H9 (cell line): Measurements from ENCODE around the gene UBE4A. TPM values are rescaled to one million over a fixed set of nuclear protein-coding genes. Genes with fewer than 3 reads are reported as not detected.

Experiments
- DNase-seq: peaks from one replicate; pipeline ENCODE4 v3.0.0-alpha.2; 2017
- H2AFZ ChIP-seq: one replicate; pipeline ENCODE4 v1.6.1; 2013; ENCODE audit warnings: mild to moderate bottlenecking, low read length, control low read depth, moderate library complexity
- H2AK5ac ChIP-seq: 2 replicates; pipeline ENCODE4 v1.6.1; 2013; ENCODE audit warnings: low read length, control low read depth, mixed read lengths; ENCODE audit not compliant: insufficient read length
- H2BK120ac ChIP-seq: one replicate; pipeline ENCODE4 v1.6.1; 2013; ENCODE audit warnings: low read depth, mild to moderate bottlenecking, low read length, control low read depth, inconsistent platforms; ENCODE audit not compliant: poor library complexity, severe bottlenecking
- H2BK12ac ChIP-seq: 2 replicates; pipeline ENCODE4 v1.6.1; 2013; ENCODE audit warnings: low read length, control low read depth, mixed read lengths, low read depth; ENCODE audit not compliant: insufficient read length
- H2BK15ac ChIP-seq: 2 replicates; pipeline ENCODE4 v1.6.1; 2013; ENCODE audit warnings: low read depth, low read length, control low read depth
- H2BK20ac ChIP-seq: one replicate; pipeline ENCODE4 v1.6.1; 2013; ENCODE audit warnings: low read depth, mild to moderate bottlenecking, low read length, control low read depth, inconsistent platforms; ENCODE audit not compliant: poor library complexity, severe bottlenecking
- H2BK5ac ChIP-seq: 2 replicates; pipeline ENCODE4 v1.6.1; 2013; ENCODE audit warnings: low read length, control low read depth, mixed read lengths; ENCODE audit not compliant: insufficient read length
- H3K14ac ChIP-seq: 2 replicates; pipeline ENCODE4 v1.6.1; 2013; ENCODE audit warnings: low read length, control low read depth; ENCODE audit not compliant: insufficient read depth
- H3K18ac ChIP-seq: 2 replicates; pipeline ENCODE4 v1.6.1; 2013; ENCODE audit warnings: low read depth, mild to moderate bottlenecking, mixed read lengths, low read length, control low read depth; ENCODE audit not compliant: insufficient read length
- H3K23ac ChIP-seq: 2 replicates; pipeline ENCODE4 v1.6.1; 2013; ENCODE audit warnings: low read length, control low read depth, mixed read lengths, low read depth; ENCODE audit not compliant: insufficient read length
- H3K23me2 ChIP-seq: 2 replicates; pipeline ENCODE4 v1.6.1; 2013; ENCODE audit warnings: low read depth, mild to moderate bottlenecking, mixed read lengths, low read length, control low read depth; ENCODE audit not compliant: insufficient read length, poor library complexity, severe bottlenecking
- H3K27ac ChIP-seq: 2 replicates; pipeline ENCODE4 v1.5.1; 2013; ENCODE audit warnings: low read length, control low read depth, mixed read lengths, low read depth; ENCODE audit not compliant: insufficient read length
- H3K27me3 ChIP-seq: 2 replicates; pipeline ENCODE4 v1.6.1; 2013; ENCODE audit warnings: low read length, control low read depth, inconsistent platforms; ENCODE audit not compliant: insufficient read depth
- H3K4ac ChIP-seq: 2 replicates; pipeline ENCODE4 v1.6.1; 2013; ENCODE audit warnings: low read depth, mild to moderate bottlenecking, control low read depth, inconsistent platforms, low read length, moderate library complexity
- H3K4me1 ChIP-seq: 2 replicates; pipeline ENCODE4 v1.6.1; 2013; ENCODE audit warnings: low read length, control low read depth, inconsistent platforms; ENCODE audit not compliant: insufficient read depth
- H3K4me2 ChIP-seq: 2 replicates; pipeline ENCODE4 v1.6.1; 2013; ENCODE audit warnings: low read length, control low read depth, mixed read lengths; ENCODE audit not compliant: insufficient read length, insufficient read depth
- H3K56ac ChIP-seq: 2 replicates; pipeline ENCODE4 v1.6.1; 2013; ENCODE audit warnings: low read depth, mild to moderate bottlenecking, mixed read lengths, low read length, control low read depth; ENCODE audit not compliant: insufficient read length
- H3K79me1 ChIP-seq: 2 replicates; pipeline ENCODE4 v1.6.1; 2013; ENCODE audit warnings: low read depth, mild to moderate bottlenecking, moderate library complexity, low read length, control low read depth, inconsistent platforms; ENCODE audit not compliant: insufficient read depth, poor library complexity, severe bottlenecking
- H3K79me2 ChIP-seq: 2 replicates; pipeline ENCODE4 v1.6.1; 2013; ENCODE audit warnings: low read length, control low read depth, inconsistent platforms; ENCODE audit not compliant: insufficient read depth
- H3K9ac ChIP-seq: 2 replicates; pipeline ENCODE4 v1.6.1; 2013; ENCODE audit warnings: low read length, control low read depth, mixed read lengths; ENCODE audit not compliant: insufficient read length; ENCODE audit errors: extremely low read depth
- H3K9me3 ChIP-seq: one replicate; pipeline ENCODE4 v1.6.1; 2013; ENCODE audit warnings: low read depth, low read length, inconsistent platforms; ENCODE audit not compliant: control insufficient read depth
- H3T11ph ChIP-seq: one replicate; pipeline ENCODE4 v1.6.1; 2013; ENCODE audit warnings: mild to moderate bottlenecking, low read length, control low read depth, inconsistent platforms
- H4K20me1 ChIP-seq: one replicate; pipeline ENCODE4 v1.6.1; 2013; ENCODE audit not compliant: control insufficient read depth, insufficient read length, insufficient read depth
- H4K5ac ChIP-seq: 2 replicates; pipeline ENCODE4 v1.6.1; 2013; ENCODE audit warnings: low read depth, mild to moderate bottlenecking, mixed read lengths, low read length, control low read depth; ENCODE audit not compliant: insufficient read length
- H4K8ac ChIP-seq: replicated peaks from 2 replicates; pipeline ENCODE4 v1.6.1; 2013; ENCODE audit warnings: low read length, control low read depth, mixed read lengths, low read depth; ENCODE audit not compliant: insufficient read length
- H4K91ac ChIP-seq: 2 replicates; pipeline ENCODE4 v1.6.1; 2013; ENCODE audit warnings: low read depth, mild to moderate bottlenecking, moderate library complexity, mixed read lengths, low read length, control low read depth; ENCODE audit not compliant: insufficient read length
- H3K27ac Mint-ChIP-seq, 3 experiments: 2 replicates in 2 of 3; 3 replicates in 1 of 3; pipeline ENCODE4 v1.8.0; 2020 to 2021; ENCODE audit warnings: mixed read lengths in 3 of 3, mild to moderate bottlenecking in 1 of 3, moderate library complexity in 1 of 3
- H3K27me3 Mint-ChIP-seq: 2 replicates; pipeline ENCODE4 v1.8.0; 2021; ENCODE audit warnings: low read depth, mild to moderate bottlenecking, moderate library complexity, mixed read lengths
- H3K36me3 Mint-ChIP-seq, 3 experiments: 2 replicates in 2 of 3; 3 replicates in 1 of 3; pipeline ENCODE4 v1.8.0; 2020 to 2021; ENCODE audit warnings: low read depth in 3 of 3, mixed read lengths in 3 of 3; ENCODE audit not compliant: insufficient read depth in 1 of 3
- H3K4me1 Mint-ChIP-seq, 2 experiments: 2 replicates each; pipeline ENCODE4 v1.8.0; 2020; ENCODE audit warnings: mixed read lengths in 2 of 2
- H3K4me3 Mint-ChIP-seq, 2 experiments: 2 replicates in 1 of 2; 3 replicates in 1 of 2; pipeline ENCODE4 v1.8.0; 2020 to 2021; ENCODE audit warnings: mild to moderate bottlenecking in 2 of 2, mixed read lengths in 2 of 2, moderate library complexity in 1 of 2
- H3K9me3 Mint-ChIP-seq, 2 experiments: 2 replicates in 1 of 2; 3 replicates in 1 of 2; pipeline ENCODE4 v1.8.0; 2020; ENCODE audit warnings: mild to moderate bottlenecking in 2 of 2, mixed read lengths in 2 of 2, moderate library complexity in 1 of 2
- total RNA-seq: library from RNA; stranded (reverse); gene quantifications from 2 replicates; pipeline ENCODE4 v1.2.1, GENCODE V29; 2021
- TF ChIP-seq, protein P1 (sequence below): fragments of 200-600 bp; sonication (generic); conservative IDR thresholded peaks from 3 replicates; pipeline ENCODE4 v1.8.0; 2021; ENCODE audit warnings: antibody characterized with exemption, mild to moderate bottlenecking

Gene UBE4A
- total RNA-seq, 1 experiment from 2014 or later = 33.7 TPM

DNA sequence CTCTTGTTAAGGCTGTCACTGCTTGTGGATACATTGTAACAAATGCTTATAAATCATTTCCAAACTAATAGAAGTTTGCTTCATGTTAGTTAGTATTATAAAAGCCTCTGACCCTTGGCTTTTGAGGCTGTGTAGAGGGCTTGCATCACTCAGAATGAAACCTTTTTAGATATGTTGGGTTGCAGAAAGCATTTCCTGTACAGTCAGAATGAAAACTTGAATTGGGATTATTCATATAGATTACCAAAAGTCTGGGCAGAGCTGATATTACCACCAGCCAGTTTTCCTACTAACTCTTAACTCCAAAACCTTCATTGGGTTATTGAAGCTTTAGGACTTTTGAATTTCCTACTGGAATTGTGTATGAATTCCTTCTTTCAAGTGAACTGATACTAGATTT is 88.9 kb downstream of the UBE4A start:
- H3K56ac ChIP-seq = no peak overlapping the region
- H3K79me1 ChIP-seq = peaks cover 9% of the 10 kb centered on the region
- no peak for DNase-seq
- H4K5ac ChIP-seq = no peak overlapping the region
- H3K27ac ChIP-seq = no peak overlapping the region
- H3K4ac ChIP-seq = no peak overlapping the region
- no peak overlapping the region for H3K14ac ChIP-seq
- H3T11ph ChIP-seq = no peak overlapping the region
- no peaks in the 10 kb centered on the region for H3K27me3 ChIP-seq
- no peak overlapping the region for H2BK120ac ChIP-seq
- no peaks in the 10 kb centered on the region for H4K20me1 ChIP-seq
- Mint-ChIP-seq H3K9me3 (no peaks in the 10 kb centered on the region), H3K27ac (no peak overlapping the region), H3K4me3 (no peak overlapping the region), H3K27me3 (no peaks in the 10 kb centered on the region), H3K36me3 (peaks cover 0 to 26% (median 17%) of the 10 kb centered on the region in 3 experiments; a peak in 6 of 7 replicates), H3K4me1 (peaks cover 7 to 11% of the 10 kb centered on the region in 2 experiments)
- H3K79me2 ChIP-seq = peaks cover 24% of the 10 kb centered on the region; the same call in 1 of the 2 replicates
- H3K9me3 ChIP-seq = no peaks in the 10 kb centered on the region
- H2BK15ac ChIP-seq = no peak overlapping the region
- H3K23me2 ChIP-seq = no peaks in the 10 kb centered on the region
- H2AFZ ChIP-seq = no peak overlapping the region
- H4K8ac ChIP-seq = no peak overlapping the region
- H3K18ac ChIP-seq = no peak overlapping the region
- H2BK5ac ChIP-seq = no peak overlapping the region
- H4K91ac ChIP-seq = no peak overlapping the region
- H2BK12ac ChIP-seq = no peak overlapping the region
- no peak overlapping the region for H2AK5ac ChIP-seq
- no peak overlapping the region for H3K9ac ChIP-seq
- TF ChIP-seq, protein P1, sequence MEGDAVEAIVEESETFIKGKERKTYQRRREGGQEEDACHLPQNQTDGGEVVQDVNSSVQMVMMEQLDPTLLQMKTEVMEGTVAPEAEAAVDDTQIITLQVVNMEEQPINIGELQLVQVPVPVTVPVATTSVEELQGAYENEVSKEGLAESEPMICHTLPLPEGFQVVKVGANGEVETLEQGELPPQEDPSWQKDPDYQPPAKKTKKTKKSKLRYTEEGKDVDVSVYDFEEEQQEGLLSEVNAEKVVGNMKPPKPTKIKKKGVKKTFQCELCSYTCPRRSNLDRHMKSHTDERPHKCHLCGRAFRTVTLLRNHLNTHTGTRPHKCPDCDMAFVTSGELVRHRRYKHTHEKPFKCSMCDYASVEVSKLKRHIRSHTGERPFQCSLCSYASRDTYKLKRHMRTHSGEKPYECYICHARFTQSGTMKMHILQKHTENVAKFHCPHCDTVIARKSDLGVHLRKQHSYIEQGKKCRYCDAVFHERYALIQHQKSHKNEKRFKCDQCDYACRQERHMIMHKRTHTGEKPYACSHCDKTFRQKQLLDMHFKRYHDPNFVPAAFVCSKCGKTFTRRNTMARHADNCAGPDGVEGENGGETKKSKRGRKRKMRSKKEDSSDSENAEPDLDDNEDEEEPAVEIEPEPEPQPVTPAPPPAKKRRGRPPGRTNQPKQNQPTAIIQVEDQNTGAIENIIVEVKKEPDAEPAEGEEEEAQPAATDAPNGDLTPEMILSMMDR = no peak
- no peaks in the 10 kb centered on the region for H3K4me1 ChIP-seq
- no peak overlapping the region for H2BK20ac ChIP-seq
- H3K4me2 ChIP-seq = no peak overlapping the region
- no peak overlapping the region for H3K23ac ChIP-seq

Other genes starting within 250 kb of the UBE4A start
- gene SCN4B, start 206.8 kb upstream of the UBE4A start, total RNA-seq = 1.6 and 1.9 TPM in 2 replicates
- not detected in 2 replicates for gene SCN2B, start 183.0 kb upstream of the UBE4A start, total RNA-seq
- 0.35 and 0.48 TPM in 2 replicates for gene JAML, start 134.6 kb upstream of the UBE4A start, total RNA-seq
- 2.1 and 2.6 TPM in 2 replicates for gene MPZL3, start 107.2 kb upstream of the UBE4A start, total RNA-seq
- gene MPZL2, start 95.3 kb upstream of the UBE4A start, total RNA-seq = 0.26 and 0.55 TPM in 2 replicates
- not detected in 2 replicates for gene CD3E, start 54.9 kb upstream of the UBE4A start, total RNA-seq
- gene CD3D, start 16.9 kb upstream of the UBE4A start, total RNA-seq = not detected in 2 replicates
- not detected in 2 replicates for gene CD3G, start 15.3 kb upstream of the UBE4A start, total RNA-seq
- 253 and 254 TPM in 2 replicates for gene ATP5MG, start 42.0 kb downstream of the UBE4A start, total RNA-seq
- gene KMT2A, start 76.9 kb downstream of the UBE4A start, total RNA-seq = 51.7 and 62.0 TPM in 2 replicates
- 1.6 TPM in 2 replicates for gene TTC36, start 167.9 kb downstream of the UBE4A start, total RNA-seq
- gene TMEM25, start 171.6 kb downstream of the UBE4A start, total RNA-seq = 24.5 and 26.2 TPM in 2 replicates
- gene IFT46, start 206.3 kb downstream of the UBE4A start, total RNA-seq = 10.3 and 11.5 TPM in 2 replicates
- gene ARCN1, start 212.8 kb downstream of the UBE4A start, total RNA-seq = 152 TPM in 2 replicates
- 55.7 and 56.0 TPM in 2 replicates for gene PHLDB1, start 248.0 kb downstream of the UBE4A start, total RNA-seq